Stomach (tissue), 9 donors: ENCODE results near the gene NAV2. TPM values are rescaled to one million over a fixed set of nuclear protein-coding genes. Genes with fewer than 3 reads are reported as not detected.

Experiments
- DNase-seq, 2 donors: peaks; one replicate each; pipeline versions ENCODE4 v3.0.0 to v3.0.0-alpha.2; 2013 to 2019
- H3K27ac ChIP-seq, 5 donors: fragments of 200-600 bp in 4 of 5; sonication (generic) in 4 of 5; one replicate each; pipeline ENCODE4 v1.5.1; 2013 to 2019; ENCODE audit warnings: mild to moderate bottlenecking in 1 of 5, moderate library complexity in 1 of 5
- H3K27me3 ChIP-seq, 3 donors: fragments of 200-600 bp; sonication (generic); one replicate each; pipeline ENCODE4 v1.5.1; 2017 to 2019; ENCODE audit warnings: mixed run types in 1 of 3
- H3K36me3 ChIP-seq, 4 donors: fragments of 200-600 bp; sonication (generic); 1 replicate in 3 of 4; 2 replicates in 1 of 4; pipeline ENCODE4 v1.5.1; 2016 to 2019
- H3K4me1 ChIP-seq, 4 donors: fragments of 200-600 bp; sonication (generic); one replicate each; pipeline ENCODE4 v1.5.1; 2016 to 2019
- H3K4me3 ChIP-seq, 4 donors: fragments of 200-600 bp; sonication (generic) in 3 of 4; one replicate each; pipeline ENCODE4 v1.5.1; 2016 to 2019; ENCODE audit warnings: mild to moderate bottlenecking in 1 of 4
- H3K9me3 ChIP-seq, 4 donors: fragments of 200-600 bp; sonication (generic); one replicate each; pipeline ENCODE4 v1.5.1; 2016 to 2019
- EP300 ChIP-seq: sonication (generic); formaldehyde crosslinking; IDR thresholded peaks from one replicate; pipeline ENCODE4 v1.6.1; 2017; ENCODE audit warnings: antibody characterized with exemption
- POLR2A ChIP-seq, 4 donors: fragments of 450-650 bp; IDR thresholded peaks; one replicate each; pipeline ENCODE4 v1.6.1; 2016; ENCODE audit warnings: antibody characterized with exemption in 4 of 4, control low read depth in 2 of 4, mild to moderate bottlenecking in 1 of 4, moderate library complexity in 1 of 4
- POLR2AphosphoS5 ChIP-seq, 3 donors: sonication (generic); formaldehyde crosslinking; IDR thresholded peaks; one replicate each; pipeline ENCODE4 v1.6.1; 2016; ENCODE audit warnings: antibody characterized with exemption in 3 of 3
- WGBS, 5 donors: extraction: QIAGEN DNeasy Blood & Tissue Kit in 3 of 5; methylation state at CpG; one replicate each; pipeline versions ENCODE4 v1.1.5 to v1.1.7; 2013 to 2018; 5-methylcytosine and 5-hydroxymethylcytosine counted together
- intact Hi-C: fragments of 100-400 bp; cut with DNase I; formaldehyde crosslinking; loops from one replicate; pipeline ENCODE4 v1.15.1; 2023; ENCODE audit warnings: low total_unique reads
- polyA plus RNA-seq, 3 donors: library from polyadenylated mRNA; stranded (reverse); fragments of 200-250 nt; gene quantifications; one replicate each; pipeline ENCODE4 v1.2.3, GENCODE V29; 2013
- total RNA-seq, 5 donors: library from RNA; depleted of rRNA; stranded (reverse); fragments of >200 nt; gene quantifications; one replicate each; pipeline versions ENCODE4 v1.1.0 to v1.2.3, GENCODE V29; 2014 to 2016
- TF ChIP-seq, protein P1 (sequence below), 7 experiments: fragments of 450-650 bp in 4 of 7; fragments of 200-600 bp in 3 of 7; sonication (generic) in 3 of 7; IDR thresholded peaks; one replicate each; pipeline ENCODE4 v1.5.1; 2016 to 2019; ENCODE audit warnings: antibody characterized with exemption in 7 of 7, control low read depth in 2 of 7, mild to moderate bottlenecking in 1 of 7
- donor health status: healthy with polysubstance abuse.
- donor health status: Bipolar disorder and iron deficiency.
- donor health status: healthy.

Gene NAV2
- total and polyA plus RNA-seq, 8 donors: 1.8 to 92.4 (median 7.9) TPM

DNA sequence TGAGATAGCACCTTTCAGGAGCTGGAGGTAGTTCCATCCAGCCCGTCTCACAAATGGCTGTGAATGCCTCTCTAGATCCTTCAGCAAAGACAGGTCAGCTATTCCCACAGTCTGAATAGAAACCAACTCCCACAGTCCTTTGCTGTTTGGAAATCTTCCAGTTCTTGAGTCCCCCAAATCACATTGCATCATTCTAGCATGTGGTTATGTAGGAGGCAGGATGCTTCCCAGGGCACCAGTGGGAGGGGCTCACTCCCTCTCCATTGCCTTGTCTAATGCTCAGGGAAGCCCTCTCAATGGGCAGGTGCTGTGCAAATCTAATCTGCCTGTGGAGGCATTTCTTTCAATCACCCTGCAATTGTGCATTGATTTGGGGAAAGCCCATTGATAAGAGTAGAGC is 14.6 kb downstream of the NAV2 start:
- intact Hi-C loops: no loop called here
- TF ChIP-seq POLR2AphosphoS5 (IDR thresholded peaks at IDR 0.05): peak in 1 of 3 donors; percentile 44
- TF ChIP-seq, protein P1, sequence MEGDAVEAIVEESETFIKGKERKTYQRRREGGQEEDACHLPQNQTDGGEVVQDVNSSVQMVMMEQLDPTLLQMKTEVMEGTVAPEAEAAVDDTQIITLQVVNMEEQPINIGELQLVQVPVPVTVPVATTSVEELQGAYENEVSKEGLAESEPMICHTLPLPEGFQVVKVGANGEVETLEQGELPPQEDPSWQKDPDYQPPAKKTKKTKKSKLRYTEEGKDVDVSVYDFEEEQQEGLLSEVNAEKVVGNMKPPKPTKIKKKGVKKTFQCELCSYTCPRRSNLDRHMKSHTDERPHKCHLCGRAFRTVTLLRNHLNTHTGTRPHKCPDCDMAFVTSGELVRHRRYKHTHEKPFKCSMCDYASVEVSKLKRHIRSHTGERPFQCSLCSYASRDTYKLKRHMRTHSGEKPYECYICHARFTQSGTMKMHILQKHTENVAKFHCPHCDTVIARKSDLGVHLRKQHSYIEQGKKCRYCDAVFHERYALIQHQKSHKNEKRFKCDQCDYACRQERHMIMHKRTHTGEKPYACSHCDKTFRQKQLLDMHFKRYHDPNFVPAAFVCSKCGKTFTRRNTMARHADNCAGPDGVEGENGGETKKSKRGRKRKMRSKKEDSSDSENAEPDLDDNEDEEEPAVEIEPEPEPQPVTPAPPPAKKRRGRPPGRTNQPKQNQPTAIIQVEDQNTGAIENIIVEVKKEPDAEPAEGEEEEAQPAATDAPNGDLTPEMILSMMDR (IDR thresholded peaks at IDR 0.05): no peak
- Histone ChIP-seq H3K4me3 (no peak overlapping the region), H3K27ac (peak overlapping the region in 3 of 5 donors; percentile 56 to 79 (median 59)), H3K36me3 (no peaks in the 10 kb centered on the region), H3K4me1 (peaks cover 4 to 77% (median 43%) of the 10 kb centered on the region in 4 donors), H3K9me3 (no peaks in the 10 kb centered on the region), H3K27me3 (no peaks in the 10 kb centered on the region)
- WGBS, 5 donors: 74 to 100% (median 86%) methylated on average over 1 of the region's 1 CpG
- DNase-seq: peak in 1 of 2 donors; percentile 73

DNA sequence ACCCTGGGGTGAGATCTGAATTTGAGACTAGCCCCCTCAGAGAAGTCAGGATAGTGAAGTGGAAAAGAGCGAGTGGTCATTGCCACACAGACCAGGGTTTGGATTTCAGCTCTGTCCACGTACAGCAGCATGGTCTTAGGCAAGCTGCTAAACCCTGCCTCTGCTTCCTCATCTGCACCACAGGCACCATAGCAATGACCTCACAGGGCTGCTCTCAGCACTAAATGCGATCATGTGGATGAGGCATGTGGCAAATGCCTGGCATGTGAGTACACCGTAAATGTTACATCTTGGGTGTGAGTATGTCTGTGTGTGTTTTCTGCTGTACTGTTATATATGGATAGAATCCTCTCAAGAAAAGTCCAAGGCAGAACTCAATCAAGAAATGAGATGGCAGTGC is 15.8 kb downstream of the NAV2 start:
- H3K27ac ChIP-seq: peak overlapping the region in 2 of 5 donors; percentile 54 to 79
- 81 to 91% (median 83%) methylated on average over 4 of the region's 4 CpGs for WGBS, 5 donors

DNA sequence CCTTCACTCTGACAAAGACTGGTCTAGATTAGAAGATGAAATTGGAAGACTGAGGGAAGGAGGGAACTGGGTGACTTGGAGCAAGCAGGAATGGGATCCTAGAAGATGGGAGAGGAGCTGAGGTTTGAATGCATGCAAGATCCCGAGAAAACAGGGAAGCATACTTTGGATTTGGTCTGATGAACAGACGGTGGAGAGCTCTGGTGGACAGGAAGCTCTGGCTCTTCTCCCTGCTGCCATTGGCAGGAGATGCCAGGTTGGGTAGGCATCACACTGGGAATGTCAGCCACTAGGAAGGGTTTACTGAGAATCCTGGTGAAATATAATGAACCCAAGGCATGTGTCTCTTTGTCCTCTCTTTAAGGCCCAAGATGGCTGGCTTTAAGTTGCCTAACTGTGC is 16.5 kb downstream of the NAV2 start:
- H3K4me1 ChIP-seq: peaks cover 0 to 58% (median 27%) of the 10 kb centered on the region in 4 donors
- H3K36me3 ChIP-seq: no peaks in the 10 kb centered on the region
- H3K9me3 ChIP-seq: no peaks in the 10 kb centered on the region
- 75 to 94% (median 92%) methylated on average over 2 of the region's 2 CpGs for WGBS, 5 donors
- intact Hi-C loops: no loop called here
- H3K27me3 ChIP-seq: no peaks in the 10 kb centered on the region
- no peak for DNase-seq
- no peak for TF ChIP-seq POLR2A (IDR thresholded peaks at IDR 0.05)
- no peak for TF ChIP-seq EP300
- TF ChIP-seq POLR2AphosphoS5 (IDR thresholded peaks at IDR 0.05): no peak
- TF ChIP-seq, protein P1 (IDR thresholded peaks at IDR 0.05): no peak
- peak overlapping the region in 2 of 5 donors; percentile 54 to 79 for H3K27ac ChIP-seq
- no peak overlapping the region for H3K4me3 ChIP-seq

More for the DNA sequence above, 15.8 kb downstream of the NAV2 start:
- Histone ChIP-seq H3K4me3 (no peak overlapping the region), H3K36me3 (no peaks in the 10 kb centered on the region), H3K4me1 (peaks cover 2 to 65% (median 33%) of the 10 kb centered on the region in 4 donors), H3K27me3 (no peaks in the 10 kb centered on the region), H3K9me3 (no peaks in the 10 kb centered on the region)
- intact Hi-C loops: no loop called here
- DNase-seq: peak in 1 of 2 donors; percentile 38
- TF ChIP-seq POLR2AphosphoS5 (IDR thresholded peaks at IDR 0.05): peak in 2 of 3 donors; percentile 18 to 59
- TF ChIP-seq, protein P1 (IDR thresholded peaks at IDR 0.05): no peak
- no peak for TF ChIP-seq EP300
- no peak for TF ChIP-seq POLR2A (IDR thresholded peaks at IDR 0.05)

DNA sequence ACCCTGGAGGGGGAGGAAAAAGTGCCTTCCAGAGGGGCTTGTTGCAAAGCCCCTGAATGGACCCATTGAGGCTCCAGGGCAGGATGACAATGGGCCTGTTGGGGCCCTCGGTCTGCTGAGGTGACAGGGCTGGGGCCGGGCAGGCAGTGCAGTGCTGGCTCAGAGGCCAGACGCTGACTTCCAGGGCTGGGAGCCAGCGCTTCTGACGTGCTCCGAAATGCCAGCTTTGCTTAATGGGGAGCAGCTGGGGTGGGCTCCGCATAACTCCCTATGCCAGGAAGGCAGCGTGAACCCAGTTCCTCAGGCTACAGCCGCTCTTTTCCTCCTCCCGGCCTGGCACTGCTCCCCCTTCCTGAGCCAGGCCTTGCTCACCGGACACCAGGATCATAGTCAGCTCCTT is 17.7 kb downstream of the NAV2 start:
- Histone ChIP-seq H3K4me3 (no peak overlapping the region), H3K27me3 (no peaks in the 10 kb centered on the region), H3K36me3 (no peaks in the 10 kb centered on the region), H3K4me1 (peaks cover 0 to 57% (median 22%) of the 10 kb centered on the region in 4 donors), H3K27ac (peak overlapping the region in 3 of 5 donors; percentile 54 to 79 (median 60)), H3K9me3 (no peaks in the 10 kb centered on the region)
- peak in 1 of 2 donors; percentile 84 for DNase-seq
- 51 to 91% (median 86%) methylated on average over 5 to 11 of the region's 11 CpGs for WGBS, 5 donors
- TF ChIP-seq, protein P1 (IDR thresholded peaks at IDR 0.05): no peak
- TF ChIP-seq EP300 (peak; percentile 85), POLR2AphosphoS5 (IDR thresholded peaks at IDR 0.05) (peak in 2 of 3 donors; percentile 39 to 67)
- intact Hi-C loops: no loop called here
